Fibroblast of lung (primary cell): ENCODE data around the gene OXA1L.

ENCODE experiments used
- CTCF ChIP-seq, 2 donors: IDR thresholded peaks in 1 of 2; conservative IDR thresholded peaks in 1 of 2; 1 replicate in 1 of 2; 2 replicates in 1 of 2; pipeline ENCODE4 v1.5.1; 2011 to 2012; ENCODE audit warnings: low read length in 2 of 2, control low read depth in 1 of 2, inconsistent platforms in 1 of 2, low read depth in 1 of 2, mild to moderate bottlenecking in 1 of 2
- EZH2 ChIP-seq: IDR thresholded peaks from 2 replicates; pipeline ENCODE4 v1.5.1; 2012; ENCODE audit warnings: low read length, control low read depth, mild to moderate bottlenecking; ENCODE audit errors: missing control alignments

- TF ChIP-seq CTCF (conservative IDR thresholded peaks at IDR 0.05 in 1 of 2, IDR thresholded peaks at IDR 0.05 in 1 of 2; ENCODE audit: low read depth in 1 of 2, low read length in 2 of 2) (no peak), EZH2 (no peak)
Measured at GRCh38 chr14:22820731-22821130, 54.2 kb downstream of the OXA1L start.
